SU-DHL-6 (cell line): Measurements from ENCODE around the gene PPP1R12C.

ENCODE experiments used
- H2AFZ ChIP-seq: fragments of 200-600 bp; sonication (generic); 2 replicates; pipeline ENCODE4 v1.6.1; 2014; ENCODE audit warnings: low read depth, mild to moderate bottlenecking, moderate library complexity, mixed read lengths, antibody characterized with exemption, low read length; ENCODE audit not compliant: severe bottlenecking
- H3F3A ChIP-seq: fragments of 200-600 bp; shearing (Covaris generic); 2 replicates; pipeline ENCODE4 v1.6.0; 2016; ENCODE audit warnings: antibody characterized with exemption, mild to moderate bottlenecking; ENCODE audit not compliant: insufficient read depth
- H3K27ac ChIP-seq: fragments of 200-600 bp; sonication (generic); 2 replicates; pipeline ENCODE4 v1.5.1; 2016; ENCODE audit warnings: low read depth, mild to moderate bottlenecking, low read length, moderate library complexity, mixed read lengths
- H3K27me3 ChIP-seq: fragments of 200-600 bp; sonication (generic), shearing (Covaris generic); 2 replicates; pipeline ENCODE4 v1.6.0; 2014; ENCODE audit warnings: mild to moderate bottlenecking, low read length
- H3K36me3 ChIP-seq: fragments of 200-600 bp; sonication (generic); 2 replicates; pipeline ENCODE4 v1.6.1; 2014; ENCODE audit warnings: mild to moderate bottlenecking, low read length, mixed read lengths
- H3K4me2 ChIP-seq: fragments of 300-600, 200-600 bp; shearing (Covaris generic), sonication (generic); 2 replicates; pipeline ENCODE4 v1.6.0; 2014; ENCODE audit warnings: low read length, low read depth, mild to moderate bottlenecking; ENCODE audit not compliant: poor library complexity, severe bottlenecking
- H3K4me3 ChIP-seq: fragments of 200-600 bp; sonication (generic); 2 replicates; pipeline ENCODE4 v1.5.1; 2014; ENCODE audit warnings: antibody characterized with exemption, low read length, mild to moderate bottlenecking, mixed read lengths; ENCODE audit not compliant: insufficient read depth, poor library complexity, severe bottlenecking
- H3K79me2 ChIP-seq: fragments of 200-600 bp; sonication (generic); 2 replicates; pipeline ENCODE4 v1.6.1; 2014; ENCODE audit warnings: mild to moderate bottlenecking, low read length, moderate library complexity; ENCODE audit not compliant: insufficient read depth
- H3K9ac ChIP-seq: fragments of 200-600 bp; sonication (generic); 2 replicates; pipeline ENCODE4 v1.7.0; 2014; ENCODE audit warnings: mild to moderate bottlenecking, low read length
- H3K9me2 ChIP-seq: fragments of 200-600 bp; sonication (generic); replicated peaks from 2 replicates; pipeline ENCODE4 v1.6.1; 2014; ENCODE audit warnings: low read length; ENCODE audit not compliant: insufficient read depth
- H3K9me3 ChIP-seq: fragments of 200-600 bp; sonication (generic); 2 replicates; pipeline ENCODE4 v1.6.1; 2014; ENCODE audit warnings: low read length, mixed read lengths; ENCODE audit not compliant: insufficient read depth
- H4K20me1 ChIP-seq: fragments of 200-600 bp; sonication (generic); 2 replicates; pipeline ENCODE4 v1.6.1; 2014; ENCODE audit warnings: low read depth, mild to moderate bottlenecking, antibody characterized with exemption, low read length, moderate library complexity, mixed read lengths
- EZH2phosphoT487 ChIP-seq: fragments of 200-600 bp; sonication (generic), shearing (Covaris generic); conservative IDR thresholded peaks from 2 replicates; pipeline ENCODE4 v1.6.1; 2018; ENCODE audit warnings: mild to moderate bottlenecking, antibody characterized with exemption, low read length, moderate library complexity, mixed read lengths
- TF ChIP-seq, protein P1 (sequence below): fragments of 200-600 bp; sonication (generic); IDR thresholded peaks from one replicate; pipeline ENCODE4 v1.5.1; 2017; ENCODE audit warnings: antibody characterized with exemption, mild to moderate bottlenecking, low read length, moderate library complexity; ENCODE audit not compliant: insufficient read depth, poor library complexity, severe bottlenecking

Gene PPP1R12C

DNA sequence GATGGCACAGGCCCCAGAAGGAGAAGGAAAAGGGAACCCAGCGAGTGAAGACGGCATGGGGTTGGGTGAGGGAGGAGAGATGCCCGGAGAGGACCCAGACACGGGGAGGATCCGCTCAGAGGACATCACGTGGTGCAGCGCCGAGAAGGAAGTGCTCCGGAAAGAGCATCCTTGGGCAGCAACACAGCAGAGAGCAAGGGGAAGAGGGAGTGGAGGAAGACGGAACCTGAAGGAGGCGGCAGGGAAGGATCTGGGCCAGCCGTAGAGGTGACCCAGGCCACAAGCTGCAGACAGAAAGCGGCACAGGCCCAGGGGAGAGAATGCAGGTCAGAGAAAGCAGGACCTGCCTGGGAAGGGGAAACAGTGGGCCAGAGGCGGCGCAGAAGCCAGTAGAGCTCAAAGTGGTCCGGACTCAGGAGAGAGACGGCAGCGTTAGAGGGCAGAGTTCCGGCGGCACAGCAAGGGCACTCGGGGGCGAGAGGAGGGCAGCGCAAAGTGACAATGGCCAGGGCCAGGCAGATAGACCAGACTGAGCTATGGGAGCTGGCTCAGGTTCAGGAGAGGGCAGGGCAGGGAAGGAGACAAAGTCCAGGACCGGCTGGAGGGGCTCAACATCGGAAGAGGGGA, 1.1 kb downstream of the PPP1R12C start:
- peaks cover 16% of the 10 kb centered on the region for H3F3A ChIP-seq
- no peaks in the 10 kb centered on the region for H3K27me3 ChIP-seq
- no peaks in the 10 kb centered on the region for H3K36me3 ChIP-seq
- peak overlapping the region; percentile 91 for H3K27ac ChIP-seq
- peaks cover 55% of the 10 kb centered on the region for H3K79me2 ChIP-seq
- H3K9ac ChIP-seq = peak overlapping the region; percentile 94
- peak overlapping the region; percentile 80 for H3K4me2 ChIP-seq
- no peaks in the 10 kb centered on the region for H3K9me3 ChIP-seq
- TF ChIP-seq, protein P1, sequence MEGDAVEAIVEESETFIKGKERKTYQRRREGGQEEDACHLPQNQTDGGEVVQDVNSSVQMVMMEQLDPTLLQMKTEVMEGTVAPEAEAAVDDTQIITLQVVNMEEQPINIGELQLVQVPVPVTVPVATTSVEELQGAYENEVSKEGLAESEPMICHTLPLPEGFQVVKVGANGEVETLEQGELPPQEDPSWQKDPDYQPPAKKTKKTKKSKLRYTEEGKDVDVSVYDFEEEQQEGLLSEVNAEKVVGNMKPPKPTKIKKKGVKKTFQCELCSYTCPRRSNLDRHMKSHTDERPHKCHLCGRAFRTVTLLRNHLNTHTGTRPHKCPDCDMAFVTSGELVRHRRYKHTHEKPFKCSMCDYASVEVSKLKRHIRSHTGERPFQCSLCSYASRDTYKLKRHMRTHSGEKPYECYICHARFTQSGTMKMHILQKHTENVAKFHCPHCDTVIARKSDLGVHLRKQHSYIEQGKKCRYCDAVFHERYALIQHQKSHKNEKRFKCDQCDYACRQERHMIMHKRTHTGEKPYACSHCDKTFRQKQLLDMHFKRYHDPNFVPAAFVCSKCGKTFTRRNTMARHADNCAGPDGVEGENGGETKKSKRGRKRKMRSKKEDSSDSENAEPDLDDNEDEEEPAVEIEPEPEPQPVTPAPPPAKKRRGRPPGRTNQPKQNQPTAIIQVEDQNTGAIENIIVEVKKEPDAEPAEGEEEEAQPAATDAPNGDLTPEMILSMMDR = no peak
- TF ChIP-seq EZH2phosphoT487 = no peak
- no peaks in the 10 kb centered on the region; the same call in 1 of the 2 replicates for H4K20me1 ChIP-seq
- no peak overlapping the region for H2AFZ ChIP-seq
- peak overlapping the region; percentile 93 for H3K4me3 ChIP-seq
- H3K9me2 ChIP-seq = no peaks in the 10 kb centered on the region

GRCh38 chr19:55115446-55116065, 1.9 kb downstream of the PPP1R12C start:
- no peaks in the 10 kb centered on the region for H3K27me3 ChIP-seq
- no peaks in the 10 kb centered on the region for H3K9me2 ChIP-seq
- H3K27ac ChIP-seq = peak overlapping the region; percentile 91
- peak overlapping the region; percentile 94 for H3K9ac ChIP-seq
- no peaks in the 10 kb centered on the region for H3K36me3 ChIP-seq
- no peaks in the 10 kb centered on the region; the same call in 1 of the 2 replicates for H4K20me1 ChIP-seq
- no peak overlapping the region for H2AFZ ChIP-seq
- peaks cover 11% of the 10 kb centered on the region for H3F3A ChIP-seq
- peak overlapping the region; percentile 93 for H3K4me3 ChIP-seq
- TF ChIP-seq, protein P1 = no peak
- TF ChIP-seq EZH2phosphoT487 = no peak
- H3K9me3 ChIP-seq = no peaks in the 10 kb centered on the region
- peaks cover 62% of the 10 kb centered on the region for H3K79me2 ChIP-seq
- peak overlapping the region; percentile 80 for H3K4me2 ChIP-seq

DNA sequence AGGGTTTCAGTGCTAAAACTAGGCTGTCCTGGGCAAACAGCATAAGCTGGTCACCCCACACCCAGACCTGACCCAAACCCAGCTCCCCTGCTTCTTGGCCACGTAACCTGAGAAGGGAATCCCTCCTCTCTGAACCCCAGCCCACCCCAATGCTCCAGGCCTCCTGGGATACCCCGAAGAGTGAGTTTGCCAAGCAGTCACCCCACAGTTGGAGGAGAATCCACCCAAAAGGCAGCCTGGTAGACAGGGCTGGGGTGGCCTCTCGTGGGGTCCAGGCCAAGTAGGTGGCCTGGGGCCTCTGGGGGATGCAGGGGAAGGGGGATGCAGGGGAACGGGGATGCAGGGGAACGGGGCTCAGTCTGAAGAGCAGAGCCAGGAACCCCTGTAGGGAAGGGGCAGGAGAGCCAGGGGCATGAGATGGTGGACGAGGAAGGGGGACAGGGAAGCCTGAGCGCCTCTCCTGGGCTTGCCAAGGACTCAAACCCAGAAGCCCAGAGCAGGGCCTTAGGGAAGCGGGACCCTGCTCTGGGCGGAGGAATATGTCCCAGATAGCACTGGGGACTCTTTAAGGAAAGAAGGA, 2.8 kb downstream of the PPP1R12C start:
- Histone ChIP-seq H3K9ac (peak overlapping the region; percentile 94), H3K4me3 (peak overlapping the region; percentile 93), H4K20me1 (no peaks in the 10 kb centered on the region; the same call in 1 of the 2 replicates), H2AFZ (no peak overlapping the region), H3K4me2 (peak overlapping the region; percentile 80), H3K36me3 (no peaks in the 10 kb centered on the region), H3K27ac (peak overlapping the region; percentile 91), H3K79me2 (peaks cover 70% of the 10 kb centered on the region), H3F3A (peaks cover 8% of the 10 kb centered on the region), H3K27me3 (no peaks in the 10 kb centered on the region), H3K9me3 (no peaks in the 10 kb centered on the region), H3K9me2 (no peaks in the 10 kb centered on the region)
- TF ChIP-seq EZH2phosphoT487 = no peak
- TF ChIP-seq, protein P1 = no peak
